Nephron progenitor cell (in vitro differentiated cells): ENCODE measurements around the gene RNF224.

ENCODE experiments used
- DNase-seq: peaks from one replicate; pipeline ENCODE4 v3.0.0; 2021
- H3K27ac Mint-ChIP-seq: 2 replicates; pipeline ENCODE4 v1.8.0; 2021; ENCODE audit warnings: mild to moderate bottlenecking, moderate library complexity, mixed read lengths
- H3K27me3 Mint-ChIP-seq: 2 replicates; pipeline ENCODE4 v1.8.0; 2021; ENCODE audit warnings: mild to moderate bottlenecking, low read depth, mixed read lengths; ENCODE audit not compliant: poor library complexity
- H3K36me3 Mint-ChIP-seq: 2 replicates; pipeline ENCODE4 v1.8.0; 2021; ENCODE audit warnings: low read depth, mixed read lengths
- H3K4me1 Mint-ChIP-seq: 2 replicates; pipeline ENCODE4 v1.8.0; 2021; ENCODE audit warnings: mixed read lengths
- H3K4me3 Mint-ChIP-seq: 2 replicates; pipeline ENCODE4 v1.8.0; 2021; ENCODE audit warnings: mild to moderate bottlenecking, moderate library complexity, mixed read lengths
- H3K9me3 Mint-ChIP-seq: 2 replicates; pipeline ENCODE4 v1.8.0; 2021; ENCODE audit warnings: mild to moderate bottlenecking, moderate library complexity, mixed read lengths
- CTCF ChIP-seq: fragments of 200-600 bp; sonication (generic); IDR thresholded peaks from 2 replicates; pipeline ENCODE4 v1.5.0; 2021; ENCODE audit warnings: antibody characterized with exemption

Gene RNF224

GRCh38 chr9:137243626-137244485, 16.6 kb downstream of the RNF224 start:
- peak overlapping the region; percentile 22 for H3K27ac Mint-ChIP-seq
- no peak for DNase-seq
- peaks cover 10% of the 10 kb centered on the region for H3K27me3 Mint-ChIP-seq
- peak overlapping the region; percentile 89 for H3K4me3 Mint-ChIP-seq
- H3K9me3 Mint-ChIP-seq: no peaks in the 10 kb centered on the region
- peaks cover 53% of the 10 kb centered on the region for H3K4me1 Mint-ChIP-seq
- TF ChIP-seq CTCF: no peak
- H3K36me3 Mint-ChIP-seq: peaks cover 15% of the 10 kb centered on the region

GRCh38 chr9:137244486-137245449, 17.5 kb downstream of the RNF224 start:
- Mint-ChIP-seq H3K27ac (peak overlapping the region; percentile 22), H3K4me1 (peaks cover 50% of the 10 kb centered on the region)

GRCh38 chr9:137245450-137246421, 18.4 kb downstream of the RNF224 start:
- Mint-ChIP-seq H3K9me3 (no peaks in the 10 kb centered on the region), H3K27me3 (peaks cover 10% of the 10 kb centered on the region), H3K4me1 (peaks cover 54% of the 10 kb centered on the region), H3K4me3 (no peak overlapping the region), H3K27ac (no peak overlapping the region), H3K36me3 (peaks cover 15% of the 10 kb centered on the region)
- TF ChIP-seq CTCF: no peak
- DNase-seq: no peak

More at GRCh38 chr9:137244486-137245449, 17.5 kb downstream of the RNF224 start:
- Mint-ChIP-seq H3K27me3 (peaks cover 10% of the 10 kb centered on the region), H3K4me3 (no peak overlapping the region), H3K36me3 (peaks cover 15% of the 10 kb centered on the region), H3K9me3 (no peaks in the 10 kb centered on the region)
- DNase-seq: no peak
- TF ChIP-seq CTCF: no peak

- Mint-ChIP-seq H3K36me3 (peaks cover 12% of the 10 kb centered on the region), H3K27ac (no peak overlapping the region), H3K9me3 (no peaks in the 10 kb centered on the region), H3K4me1 (peaks cover 60% of the 10 kb centered on the region), H3K4me3 (no peak overlapping the region), H3K27me3 (peaks cover 10% of the 10 kb centered on the region)
- TF ChIP-seq CTCF: no peak
- DNase-seq: no peak
These were observed 20.0 kb downstream of the RNF224 start for GRCh38 chr9:137247135-137247915.

- peaks cover 10% of the 10 kb centered on the region for H3K27me3 Mint-ChIP-seq
- no peak overlapping the region for H3K4me3 Mint-ChIP-seq
- no peak for DNase-seq
- H3K4me1 Mint-ChIP-seq: peaks cover 55% of the 10 kb centered on the region
- H3K9me3 Mint-ChIP-seq: no peaks in the 10 kb centered on the region
- no peak overlapping the region for H3K27ac Mint-ChIP-seq
- peaks cover 7% of the 10 kb centered on the region for H3K36me3 Mint-ChIP-seq
- TF ChIP-seq CTCF: no peak
These were observed 20.5 kb downstream of the RNF224 start for GRCh38 chr9:137247916-137248175.
